ENCODE data around the gene SHROOM3. TPM values are rescaled to one million over a fixed set of nuclear protein-coding genes. Genes with fewer than 3 reads are reported as not detected.
A peak's percentile ranks its signal among the peaks of the same experiment; 100 is the strongest.

Gene SHROOM3
- total and polyA plus RNA-seq, 4 donors, result 4.7 to 25.8 (median 8.7) TPM

- Histone ChIP-seq H3K9me3 (ENCODE audit: control insufficient read depth in 4 of 4, low read length in 3 of 4) (peaks cover 0 to 5% (median 4%) of the 10 kb centered on the region in 4 donors), H3K36me3 (ENCODE audit: control insufficient read depth in 4 of 4, insufficient read depth in 3 of 4, low read depth in 1 of 4, low read length in 3 of 4) (no peaks in the 10 kb centered on the region), H3K4me1 (ENCODE audit: control insufficient read depth in 4 of 4, insufficient read depth in 4 of 4, low read length in 3 of 4) (peaks cover 0 to 7% (median under 1%) of the 10 kb centered on the region in 4 donors), H3K4me3 (ENCODE audit: low read depth in 1 of 3, low read length in 3 of 3) (no peak overlapping the region), H3K27me3 (ENCODE audit: control insufficient read depth in 4 of 4, insufficient read depth in 4 of 4, low read length in 3 of 4) (no peaks in the 10 kb centered on the region), H3K9ac (ENCODE audit: low read depth in 1 of 2, low read length in 2 of 2) (no peak overlapping the region), H3K27ac (ENCODE audit: low read depth in 1 of 2, low read length in 2 of 2) (peak overlapping the region in 1 of 2 donors; percentile 54)
- peak; percentile 31 for TF ChIP-seq NR2F2 (IDR thresholded peaks at IDR 0.05)
- no peak for TF ChIP-seq SP1 (IDR thresholded peaks at IDR 0.05)
- no peak for TF ChIP-seq EGR1 (IDR thresholded peaks at IDR 0.05; ENCODE audit: low read depth in 2 of 2)
- TF ChIP-seq, protein P1, sequence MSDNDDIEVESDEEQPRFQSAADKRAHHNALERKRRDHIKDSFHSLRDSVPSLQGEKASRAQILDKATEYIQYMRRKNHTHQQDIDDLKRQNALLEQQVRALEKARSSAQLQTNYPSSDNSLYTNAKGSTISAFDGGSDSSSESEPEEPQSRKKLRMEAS (IDR thresholded peaks at IDR 0.05), result no peak
- TF ChIP-seq, protein P2, sequence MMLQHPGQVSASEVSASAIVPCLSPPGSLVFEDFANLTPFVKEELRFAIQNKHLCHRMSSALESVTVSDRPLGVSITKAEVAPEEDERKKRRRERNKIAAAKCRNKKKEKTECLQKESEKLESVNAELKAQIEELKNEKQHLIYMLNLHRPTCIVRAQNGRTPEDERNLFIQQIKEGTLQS (IDR thresholded peaks at IDR 0.05), result no peak
- peak in 1 of 2 donors; percentile 30 for TF ChIP-seq GABPA (IDR thresholded peaks at IDR 0.05 in 1 of 2, conservative IDR thresholded peaks at IDR 0.05 in 1 of 2)
- TF ChIP-seq RXRA (IDR thresholded peaks at IDR 0.05), result peak in 1 of 2 donors; percentile 13
- WGBS, result 70% methylated on average over 12 of the region's 12 CpGs
- no peak for DNase-seq (ENCODE audit: low spot score)
Measured at GRCh38 chr4:76811604-76812412, 376.8 kb downstream of the SHROOM3 start.

- H3K9me3 ChIP-seq (ENCODE audit: control insufficient read depth in 4 of 4, low read length in 3 of 4), result peaks cover 0 to 2% (median under 1%) of the 10 kb centered on the region in 4 donors
- no peak overlapping the region for H3K9ac ChIP-seq (ENCODE audit: low read depth in 1 of 2, low read length in 2 of 2)
- no peak overlapping the region for H3K4me3 ChIP-seq (ENCODE audit: low read depth in 1 of 3, low read length in 3 of 3)
- 96% methylated on average over 4 of the region's 4 CpGs for WGBS
- no peak for TF ChIP-seq HNF4G (IDR thresholded peaks at IDR 0.05)
- TF ChIP-seq TAF1 (conservative IDR thresholded peaks at IDR 0.05), result no peak
- TF ChIP-seq RXRA (IDR thresholded peaks at IDR 0.05), result no peak
- TF ChIP-seq YY1 (IDR thresholded peaks at IDR 0.05), result no peak
- TF ChIP-seq GABPA (IDR thresholded peaks at IDR 0.05 in 1 of 2, conservative IDR thresholded peaks at IDR 0.05 in 1 of 2), result no peak
- no peak for TF ChIP-seq NR2F2 (IDR thresholded peaks at IDR 0.05)
- TF ChIP-seq EGR1 (IDR thresholded peaks at IDR 0.05; ENCODE audit: low read depth in 2 of 2), result no peak
- TF ChIP-seq, protein P1 (IDR thresholded peaks at IDR 0.05), result no peak
- no peak for TF ChIP-seq FOXA1 (IDR thresholded peaks at IDR 0.05)
- peaks cover 0 to 7% (median under 1%) of the 10 kb centered on the region in 4 donors for H3K4me1 ChIP-seq (ENCODE audit: control insufficient read depth in 4 of 4, insufficient read depth in 4 of 4, low read length in 3 of 4)
- no peak for DNase-seq (ENCODE audit: low spot score)
- H3K27ac ChIP-seq (ENCODE audit: low read depth in 1 of 2, low read length in 2 of 2), result no peak overlapping the region
- H3K36me3 ChIP-seq (ENCODE audit: control insufficient read depth in 4 of 4, insufficient read depth in 3 of 4, low read depth in 1 of 4, low read length in 3 of 4), result no peaks in the 10 kb centered on the region
- no peaks in the 10 kb centered on the region for H3K27me3 ChIP-seq (ENCODE audit: control insufficient read depth in 4 of 4, insufficient read depth in 4 of 4, low read length in 3 of 4)
Measured at GRCh38 chr4:76813070-76813469, 378.0 kb downstream of the SHROOM3 start.

- H3K4me3 ChIP-seq (ENCODE audit: low read depth in 1 of 3, low read length in 3 of 3), result no peak overlapping the region
- no peak overlapping the region for H3K27ac ChIP-seq (ENCODE audit: low read depth in 1 of 2, low read length in 2 of 2)
- no peaks in the 10 kb centered on the region for H3K9me3 ChIP-seq (ENCODE audit: control insufficient read depth in 4 of 4, low read length in 3 of 4)
- H3K27me3 ChIP-seq (ENCODE audit: control insufficient read depth in 4 of 4, insufficient read depth in 4 of 4, low read length in 3 of 4), result no peaks in the 10 kb centered on the region
- DNase-seq (ENCODE audit: low spot score), result no peak
- H3K4me1 ChIP-seq (ENCODE audit: control insufficient read depth in 4 of 4, insufficient read depth in 4 of 4, low read length in 3 of 4), result no peaks in the 10 kb centered on the region
- TF ChIP-seq FOXA2 (IDR thresholded peaks at IDR 0.05) (no peak), HNF4G (IDR thresholded peaks at IDR 0.05) (no peak), RXRA (IDR thresholded peaks at IDR 0.05) (no peak), TAF1 (conservative IDR thresholded peaks at IDR 0.05) (no peak), YY1 (IDR thresholded peaks at IDR 0.05) (no peak), NR2F2 (IDR thresholded peaks at IDR 0.05) (no peak), SP1 (IDR thresholded peaks at IDR 0.05) (no peak), HNF4A (conservative IDR thresholded peaks at IDR 0.05) (no peak), FOXA1 (IDR thresholded peaks at IDR 0.05) (no peak), RAD21 (IDR thresholded peaks at IDR 0.05) (no peak)
- TF ChIP-seq, protein P2 (IDR thresholded peaks at IDR 0.05), result no peak
- TF ChIP-seq, protein P3, sequence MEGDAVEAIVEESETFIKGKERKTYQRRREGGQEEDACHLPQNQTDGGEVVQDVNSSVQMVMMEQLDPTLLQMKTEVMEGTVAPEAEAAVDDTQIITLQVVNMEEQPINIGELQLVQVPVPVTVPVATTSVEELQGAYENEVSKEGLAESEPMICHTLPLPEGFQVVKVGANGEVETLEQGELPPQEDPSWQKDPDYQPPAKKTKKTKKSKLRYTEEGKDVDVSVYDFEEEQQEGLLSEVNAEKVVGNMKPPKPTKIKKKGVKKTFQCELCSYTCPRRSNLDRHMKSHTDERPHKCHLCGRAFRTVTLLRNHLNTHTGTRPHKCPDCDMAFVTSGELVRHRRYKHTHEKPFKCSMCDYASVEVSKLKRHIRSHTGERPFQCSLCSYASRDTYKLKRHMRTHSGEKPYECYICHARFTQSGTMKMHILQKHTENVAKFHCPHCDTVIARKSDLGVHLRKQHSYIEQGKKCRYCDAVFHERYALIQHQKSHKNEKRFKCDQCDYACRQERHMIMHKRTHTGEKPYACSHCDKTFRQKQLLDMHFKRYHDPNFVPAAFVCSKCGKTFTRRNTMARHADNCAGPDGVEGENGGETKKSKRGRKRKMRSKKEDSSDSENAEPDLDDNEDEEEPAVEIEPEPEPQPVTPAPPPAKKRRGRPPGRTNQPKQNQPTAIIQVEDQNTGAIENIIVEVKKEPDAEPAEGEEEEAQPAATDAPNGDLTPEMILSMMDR (IDR thresholded peaks at IDR 0.05; ENCODE audit: low read depth, low read length, missing input control), result no peak
- H3K36me3 ChIP-seq (ENCODE audit: control insufficient read depth in 4 of 4, insufficient read depth in 3 of 4, low read depth in 1 of 4, low read length in 3 of 4), result no peaks in the 10 kb centered on the region
- no peak overlapping the region for H3K9ac ChIP-seq (ENCODE audit: low read depth in 1 of 2, low read length in 2 of 2)
- 87% methylated on average over 1 of the region's 1 CpG for WGBS
Measured at GRCh38 chr4:76821641-76822040, 386.6 kb downstream of the SHROOM3 start.

Data from liver (tissue), 9 donors.